AG04449 (cell line): ENCODE results near the gene ABCA1.

Experiments used
- CTCF ChIA-PET: fragments of 350-600 bp; formaldehyde crosslinking; extraction: SDS; loops from one replicate; lab custom pipeline; 2021; ENCODE audit warnings: antibody characterized with exemption; lab: Yijun Ruan, JAX
- POLR2A ChIA-PET: fragments of 400-600, 350-600 bp; formaldehyde crosslinking; extraction: SDS; loops from one replicate; lab custom pipeline; 2020; ENCODE audit warnings: antibody characterized with exemption, inconsistent platforms; lab: Yijun Ruan, JAX
- DNase-seq: peaks from one replicate; pipeline ENCODE4 v3.0.0-alpha.2; 2010; ENCODE audit warnings: low read depth, low spot score
- H3K4me3 ChIP-seq: 2 replicates; pipeline ENCODE4 v1.5.1; 2011; ENCODE audit warnings: low read depth, mild to moderate bottlenecking, control low read depth, low read length
- CTCF ChIP-seq: IDR thresholded peaks from one replicate; pipeline ENCODE4 v1.5.1; 2011; ENCODE audit warnings: mild to moderate bottlenecking, moderate library complexity, low read length, control low read depth, inconsistent platforms; ENCODE audit not compliant: insufficient read depth; ENCODE audit errors: missing control alignments

ABCA1 gene

GRCh38 chr9:104780796-104781395 lies 147.1 kb downstream of the ABCA1 start:
- peak; percentile 36 for TF ChIP-seq CTCF
- ChIA-PET CTCF (interaction anchor here (0.6 to 2.4 kb wide), 18 partner anchors 8 to 637 kb away, joined by 3 to 14 read pairs (median 4); no protein-coding TSS in a partner anchor), POLR2A (no interaction called here)
- DNase-seq, result no peak
- H3K4me3 ChIP-seq, result no peak overlapping the region

DNA sequence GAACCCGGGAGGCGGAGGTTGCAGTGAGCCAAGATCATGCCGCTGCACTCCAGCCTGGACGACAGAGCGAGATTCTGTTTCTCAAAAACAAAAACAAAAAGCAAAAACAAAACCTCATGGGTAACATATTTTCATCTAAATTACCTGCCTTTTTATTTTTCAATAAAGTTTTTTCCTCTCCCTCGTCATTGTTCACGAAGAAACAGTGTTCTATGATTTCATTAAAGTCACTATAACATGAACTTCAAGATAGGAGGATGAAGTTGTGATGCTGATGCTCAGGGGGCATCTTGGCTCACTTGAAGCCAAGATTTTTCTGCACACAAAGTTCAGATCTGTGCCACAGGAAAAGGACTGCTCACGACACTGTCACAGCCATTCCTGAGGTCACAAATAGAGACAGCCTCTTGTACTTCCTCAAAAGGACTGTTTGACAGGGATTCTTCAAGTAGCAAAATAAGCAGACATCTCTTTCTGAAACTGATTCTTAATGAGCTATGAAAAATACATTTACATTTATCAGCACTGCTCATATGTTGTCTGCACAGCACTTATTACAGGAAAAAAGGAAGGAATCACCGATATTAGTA lies 147.9 kb downstream of the ABCA1 start:
- ChIA-PET POLR2A (no interaction called here), CTCF (interaction anchor here (0.7 to 2.4 kb wide), 16 partner anchors 10 to 638 kb away, joined by 3 to 14 read pairs (median 6); no protein-coding TSS in a partner anchor)
- DNase-seq, result no peak
- H3K4me3 ChIP-seq, result no peak overlapping the region
- no peak for TF ChIP-seq CTCF

DNA sequence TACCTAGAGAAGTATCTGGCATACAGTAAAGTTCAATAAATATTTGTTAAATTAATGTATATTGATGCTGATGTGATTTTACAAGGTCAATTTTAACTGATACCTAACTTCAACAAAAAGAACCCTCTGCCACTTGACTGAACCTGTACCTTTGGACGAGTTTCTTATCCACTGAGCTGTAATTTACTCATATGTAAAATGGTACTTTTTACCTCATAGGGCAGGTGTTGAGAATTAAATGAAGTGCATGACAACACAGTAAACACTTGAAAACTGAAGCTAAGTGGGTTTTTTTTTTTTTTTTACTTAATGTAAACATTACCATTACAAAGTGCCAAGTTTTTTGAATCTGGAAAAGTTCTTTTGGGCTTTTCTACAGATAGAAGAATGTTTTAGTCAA lies 148.6 kb downstream of the ABCA1 start:
- CTCF ChIA-PET, result interaction anchor here (0.9 to 2.4 kb wide), 5 partner anchors 10 to 638 kb away, joined by 3 to 7 read pairs (median 6); no protein-coding TSS in a partner anchor

DNA sequence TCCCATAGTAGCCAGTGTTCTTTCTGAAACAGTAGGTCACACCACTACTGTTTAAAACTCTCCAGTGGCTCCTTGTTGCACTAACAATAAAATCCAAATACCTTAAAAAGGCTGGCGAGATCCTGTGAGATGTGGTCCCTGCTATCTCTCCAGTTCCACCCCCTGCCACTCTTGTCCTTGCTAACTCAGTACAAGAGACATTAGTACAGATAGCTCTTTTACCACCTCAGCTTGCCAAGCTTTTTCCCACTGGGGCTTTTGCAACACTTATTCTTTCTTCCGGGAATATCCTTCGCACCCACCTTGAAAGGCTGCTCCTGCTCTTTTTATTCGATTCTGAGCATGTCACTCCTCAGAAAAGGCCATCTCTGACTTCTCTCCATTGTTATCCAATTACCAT lies 149.2 kb downstream of the ABCA1 start:
- TF ChIP-seq CTCF, result no peak
- ChIA-PET POLR2A (no interaction called here), CTCF (interaction anchor here (0.9 to 2.4 kb wide), 5 partner anchors 10 to 639 kb away, joined by 3 to 7 read pairs (median 5); no protein-coding TSS in a partner anchor)

More for the DNA sequence above, 148.6 kb downstream of the ABCA1 start:
- POLR2A ChIA-PET, result no interaction called here
- DNase-seq, result no peak
- no peak overlapping the region for H3K4me3 ChIP-seq
- TF ChIP-seq CTCF, result no peak

DNA sequence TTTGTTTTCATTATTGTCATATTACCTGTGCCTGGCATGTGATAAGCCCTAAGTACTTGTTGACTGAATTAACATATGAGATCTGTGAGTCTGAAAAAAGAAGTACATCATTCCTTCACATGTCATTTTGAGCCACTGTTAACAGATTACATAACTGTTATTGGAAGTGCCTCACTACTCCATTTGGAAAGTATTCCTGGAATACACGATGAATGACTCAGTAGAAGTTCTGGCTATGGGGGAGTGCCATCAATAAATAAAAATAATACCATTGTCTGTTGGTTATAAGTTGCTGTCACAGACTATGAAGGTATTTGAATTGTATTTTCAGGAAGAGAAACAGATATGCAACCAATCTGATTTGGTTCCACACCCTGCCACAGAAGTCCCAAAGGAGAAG lies 151.2 kb downstream of the ABCA1 start:
- H3K4me3 ChIP-seq, result no peak overlapping the region
- TF ChIP-seq CTCF, result no peak
- CTCF ChIA-PET, result no interaction called here
- POLR2A ChIA-PET, result no interaction called here
- DNase-seq, result no peak

More for the DNA sequence above, 149.2 kb downstream of the ABCA1 start:
- no peak for DNase-seq
- H3K4me3 ChIP-seq, result no peak overlapping the region

DNA sequence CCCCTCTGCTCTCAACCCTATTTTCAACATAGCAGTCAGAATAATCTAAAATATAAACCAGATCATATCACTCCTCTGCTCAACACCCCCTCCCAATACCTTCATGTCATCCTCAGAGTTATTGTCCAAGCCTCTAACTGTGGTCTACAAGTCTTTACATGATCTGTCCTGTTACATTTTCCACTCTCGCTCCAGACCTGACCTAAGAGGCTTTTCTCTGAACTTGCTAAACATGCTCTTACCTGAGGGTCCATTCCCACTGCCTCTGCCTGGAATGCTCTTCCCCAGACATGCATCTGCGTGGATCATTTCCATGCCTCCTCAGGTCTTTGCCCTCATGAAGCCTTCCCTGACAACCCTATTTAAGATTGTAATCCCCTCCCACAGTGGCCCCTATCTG lies 152.0 kb downstream of the ABCA1 start:
- no peak for DNase-seq
- no peak overlapping the region for H3K4me3 ChIP-seq
- no peak for TF ChIP-seq CTCF
- ChIA-PET POLR2A (no interaction called here), CTCF (no interaction called here)
